K562 (cell line): ENCODE data around the gene ORAI3. TPM values are rescaled to one million over a fixed set of nuclear protein-coding genes. Genes with fewer than 3 reads are reported as not detected.

Source experiments
- BDP1 ChIP-seq: IDR thresholded peaks from 3 replicates; pipeline ENCODE4 v1.6.1; 2011; ENCODE audit not compliant: insufficient read length, insufficient read depth
- BMI1 ChIP-seq: fragments of 150-350 bp; IDR thresholded peaks from 2 replicates; pipeline ENCODE4 v1.6.1; 2014; ENCODE audit warnings: low read length
- CBFA2T2 ChIP-seq: fragments of 450-650 bp; conservative IDR thresholded peaks from 2 replicates; pipeline ENCODE4 v1.6.1; 2017; ENCODE audit warnings: mild to moderate bottlenecking
- CHCHD3 ChIP-seq: fragments of 250-450 bp; sonication (Bioruptor Pico); IDR thresholded peaks from 2 replicates; pipeline ENCODE4 v2.1.2; 2022; ENCODE audit warnings: mild to moderate bottlenecking
- ERF ChIP-seq: fragments of 450-650 bp; formaldehyde crosslinking; IDR thresholded peaks from 2 replicates; pipeline ENCODE4 v1.4.0; 2020; ENCODE audit warnings: mild to moderate bottlenecking, mixed read lengths
- EWSR1 ChIP-seq: fragments of 450-650 bp; IDR thresholded peaks from 2 replicates; pipeline ENCODE4 v1.6.1; 2018; ENCODE audit warnings: borderline replicate concordance, mild to moderate bottlenecking, low read depth, moderate library complexity; ENCODE audit not compliant: partially characterized antibody
- GABPB2 ChIP-seq: fragments of 250-450 bp; sonication (Bioruptor Pico); conservative IDR thresholded peaks from 2 replicates; pipeline ENCODE4 v1.5.1; 2021; ENCODE audit warnings: mild to moderate bottlenecking
- HDAC2 ChIP-seq: fragments of 450-650 bp; IDR thresholded peaks from 2 replicates; pipeline ENCODE4 v1.6.1; 2016; ENCODE audit warnings: mild to moderate bottlenecking
- HMG20B ChIP-seq: fragments of 250-450 bp; sonication (Bioruptor Pico); IDR thresholded peaks from 2 replicates; pipeline ENCODE4 v1.5.0; 2021; ENCODE audit warnings: mild to moderate bottlenecking
- IRF9 ChIP-seq: fragments of 450-650 bp; IDR thresholded peaks from 2 replicates; pipeline ENCODE4 v1.6.1; 2016; ENCODE audit warnings: missing biosample characterization, missing genetic modification characterization
- KHSRP ChIP-seq: fragments of 450-650 bp; IDR thresholded peaks from 2 replicates; pipeline ENCODE4 v1.6.1; 2017
- MYNN ChIP-seq, 2 experiments: sonication (generic); formaldehyde crosslinking in 1 of 2; IDR thresholded peaks; 2 replicates each; pipeline versions ENCODE4 v1.5.0 to v1.6.1; 2016 to 2020; ENCODE audit warnings: antibody characterized with exemption in 1 of 2, missing genetic modification reagents in 1 of 2
- NR0B1 ChIP-seq: fragments of 450-650 bp; IDR thresholded peaks from one replicate; pipeline ENCODE4 v1.6.1; 2018; ENCODE audit warnings: mild to moderate bottlenecking, moderate library complexity; ENCODE audit not compliant: partially characterized antibody
- PHF20 ChIP-seq: fragments of 450-650 bp; IDR thresholded peaks from 2 replicates; pipeline ENCODE4 v1.6.1; 2018; ENCODE audit not compliant: partially characterized antibody
- PPARD ChIP-seq: fragments of 250-450 bp; sonication (Bioruptor Pico); IDR thresholded peaks from 2 replicates; pipeline ENCODE4 v1.8.0; 2022; ENCODE audit warnings: inconsistent platforms, mild to moderate bottlenecking, moderate library complexity
- RBM25 ChIP-seq: fragments of 200-400 bp; formaldehyde crosslinking; IDR thresholded peaks from 2 replicates; pipeline ENCODE4 v1.6.1; 2018; ENCODE audit warnings: low read length, low read depth, moderate library complexity; ENCODE audit not compliant: severe bottlenecking
- RHOXF2B ChIP-seq: fragments of 250-450 bp; sonication (Bioruptor Pico); conservative IDR thresholded peaks from 2 replicates; pipeline ENCODE4 v1.5.1; 2021
- SMAD2 ChIP-seq: fragments of 150-350 bp; IDR thresholded peaks from 2 replicates; pipeline ENCODE4 v1.6.1; 2014; ENCODE audit warnings: low read depth, mild to moderate bottlenecking, low read length
- TCF7 ChIP-seq: sonication (generic); IDR thresholded peaks from 2 replicates; pipeline ENCODE4 v1.6.1; 2016; ENCODE audit warnings: antibody characterized with exemption, borderline replicate concordance
- TEAD2 ChIP-seq: fragments of 450-650 bp; IDR thresholded peaks from 2 replicates; pipeline ENCODE4 v1.6.1; 2016; ENCODE audit warnings: missing genetic modification characterization, control low read depth, missing compliant biosample characterization
- TEAD4 ChIP-seq, 2 experiments: sonication (generic) in 1 of 2; formaldehyde crosslinking in 1 of 2; IDR thresholded peaks; 2 replicates each; pipeline versions ENCODE4 v1.6.1 to v1.8.0; 2012 to 2022; ENCODE audit warnings: borderline replicate concordance in 1 of 2, inconsistent platforms in 1 of 2, low read length in 1 of 2, mild to moderate bottlenecking in 1 of 2, missing genetic modification reagents in 1 of 2
- TSHZ1 ChIP-seq: fragments of 250-450 bp; sonication (Bioruptor Pico); IDR thresholded peaks from 2 replicates; pipeline ENCODE4 v1.4.0; 2020; ENCODE audit warnings: mild to moderate bottlenecking, moderate library complexity
- ZC3H8 ChIP-seq: fragments of 450-650 bp; IDR thresholded peaks from 2 replicates; pipeline ENCODE4 v1.6.1; 2017
- ZKSCAN8 ChIP-seq: fragments of 200-800 bp; sonication (Bioruptor generic); IDR thresholded peaks from 2 replicates; pipeline ENCODE4 v1.6.1; 2016; ENCODE audit warnings: missing genetic modification characterization, missing compliant biosample characterization
- ZNF212 ChIP-seq: fragments of 450-650 bp; formaldehyde crosslinking; IDR thresholded peaks from 2 replicates; pipeline ENCODE4 v1.4.0; 2020; ENCODE audit warnings: mild to moderate bottlenecking
- ZNF263 ChIP-seq: sonication (generic); formaldehyde crosslinking; IDR thresholded peaks from 2 replicates; pipeline ENCODE4 v1.8.0; 2022; ENCODE audit warnings: mild to moderate bottlenecking, missing genetic modification reagents, borderline replicate concordance
- polyA plus RNA-seq, 8 experiments: library from polyadenylated mRNA; depleted of rRNA in 4 of 8; stranded (reverse) in 5 of 8; unstranded in 3 of 8; fragments of >200 nt; fragmentation: Nextera tagmentation in 2 of 8; fragmentation: Illumina TruSeq in 1 of 8; extraction: Ambion mirVana in 2 of 8; extraction: Trizol in 1 of 8; gene quantifications; 2 replicates each; pipeline versions ENCODE4 v1.2.1 to v1.2.3, GENCODE V29; 2011 to 2014; ENCODE audit warnings: inconsistent platforms in 1 of 8, missing spikeins in 1 of 8
- total RNA-seq, 7 experiments: library from RNA; depleted of rRNA in 6 of 7; stranded (reverse); fragments of >200 nt in 6 of 7; fragmentation: Illumina TruSeq in 2 of 7; extraction: Trizol in 2 of 7; gene quantifications; 2 replicates each; pipeline versions ENCODE4 v1.2.1 to v1.2.3, GENCODE V29; 2011 to 2021; ENCODE audit warnings: low replicate concordance in 1 of 7

The ORAI3 gene
- total and polyA plus RNA-seq, 9 of the 15 experiments (the other 6 are each of a cell fraction or from before 2014, with no cell fraction given), result 4.9 to 23.3 (median 14.1) TPM

GRCh38 chr16:30984669-30985400, 36.0 kb downstream of the ORAI3 start, which contains the start of gene HSD3B7 (continued):
- TF ChIP-seq IRF9 (tag) (no peak), PPARD (CRISPR knock-in tag) (no peak), ZC3H8 (no peak), ZNF212 (CRISPR knock-in tag) (no peak), GABPB2 (CRISPR knock-in tag) (no peak), RHOXF2B (CRISPR knock-in tag) (no peak), TEAD2 (tag) (0 out of 2 replicates have a peak, but pooled peaks have one; percentile 14), BMI1 (no peak), CBFA2T2 (no peak), ZKSCAN8 (CRISPR knock-in tag) (no peak), NR0B1 (no peak), ZNF263 (CRISPR knock-in tag) (peak; percentile 66), HDAC2 (no peak), ERF (no peak), HMG20B (CRISPR knock-in tag) (no peak), PHF20 (no peak), RBM25 (no peak), BDP1 (no peak), CHCHD3 (CRISPR knock-in tag) (no peak), MYNN (IDR thresholded peaks at IDR 0.05) (peak; percentile 80; the same call in 1 of the 2 replicates), MYNN (CRISPR knock-in tag; IDR thresholded peaks at IDR 0.05) (no peak), TCF7 (no peak), TEAD4 (IDR thresholded peaks at IDR 0.05; ENCODE audit: low read length) (peak; percentile 12; the same call in 1 of the 2 replicates), TEAD4 (CRISPR knock-in tag; IDR thresholded peaks at IDR 0.05; ENCODE audit: borderline replicate concordance) (no peak), TSHZ1 (CRISPR knock-in tag) (no peak), KHSRP (no peak), EWSR1 (no peak), SMAD2 (no peak)
